Measurements from ENCODE around the gene KCTD6.

- TF ChIP-seq POLR2A (IDR thresholded peaks at IDR 0.05; ENCODE audit: low read depth) (no peak), CTCF (IDR thresholded peaks at IDR 0.05) (no peak), POLR2AphosphoS5 (IDR thresholded peaks at IDR 0.05) (no peak), EP300 (IDR thresholded peaks at IDR 0.05) (no peak)
These were observed 26.4 kb downstream of the KCTD6 start for GRCh38 chr3:58518291-58518789.

Measured in esophagus muscularis mucosa (tissue), 4 donors.